HG03108 (cell line): Measurements from ENCODE around the gene CHST11.
A peak's percentile ranks its signal among the peaks of the same experiment; 100 is the strongest.

Experiments
- ATAC-seq: cut with Tn5 transposase; IDR thresholded peaks from one replicate; pipeline ENCODE4 v1.9.1; 2021; ENCODE audit warnings: moderate library complexity; ENCODE audit not compliant: unreplicated experiment

Gene CHST11

GRCh38 chr12:104622928-104623327, 166.2 kb downstream of the CHST11 start:
- ATAC-seq = no peak

GRCh38 chr12:104623883-104624282, 167.1 kb downstream of the CHST11 start:
- ATAC-seq = no peak

DNA sequence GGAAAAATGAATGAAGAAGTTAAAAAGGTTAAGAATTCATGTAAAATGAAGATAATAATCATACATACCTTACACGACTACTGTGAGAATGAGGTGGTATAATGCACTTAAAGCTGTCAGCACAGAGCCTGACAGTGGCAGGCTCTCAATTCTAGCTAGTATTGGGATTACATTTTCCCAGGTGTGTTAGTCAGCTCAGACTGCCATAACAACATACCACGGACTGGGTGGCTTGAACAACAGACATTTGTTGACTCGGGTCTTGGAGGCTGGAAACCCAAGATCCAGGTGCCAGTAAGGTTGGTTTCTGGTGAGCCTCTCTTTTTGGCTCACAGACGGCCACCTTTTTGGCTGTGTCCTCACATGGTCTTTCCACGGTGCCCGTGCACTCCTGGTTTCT, 167.8 kb downstream of the CHST11 start:
- ATAC-seq = no peak

GRCh38 chr12:104626069-104626837, 169.5 kb downstream of the CHST11 start:
- ATAC-seq = no peak

DNA sequence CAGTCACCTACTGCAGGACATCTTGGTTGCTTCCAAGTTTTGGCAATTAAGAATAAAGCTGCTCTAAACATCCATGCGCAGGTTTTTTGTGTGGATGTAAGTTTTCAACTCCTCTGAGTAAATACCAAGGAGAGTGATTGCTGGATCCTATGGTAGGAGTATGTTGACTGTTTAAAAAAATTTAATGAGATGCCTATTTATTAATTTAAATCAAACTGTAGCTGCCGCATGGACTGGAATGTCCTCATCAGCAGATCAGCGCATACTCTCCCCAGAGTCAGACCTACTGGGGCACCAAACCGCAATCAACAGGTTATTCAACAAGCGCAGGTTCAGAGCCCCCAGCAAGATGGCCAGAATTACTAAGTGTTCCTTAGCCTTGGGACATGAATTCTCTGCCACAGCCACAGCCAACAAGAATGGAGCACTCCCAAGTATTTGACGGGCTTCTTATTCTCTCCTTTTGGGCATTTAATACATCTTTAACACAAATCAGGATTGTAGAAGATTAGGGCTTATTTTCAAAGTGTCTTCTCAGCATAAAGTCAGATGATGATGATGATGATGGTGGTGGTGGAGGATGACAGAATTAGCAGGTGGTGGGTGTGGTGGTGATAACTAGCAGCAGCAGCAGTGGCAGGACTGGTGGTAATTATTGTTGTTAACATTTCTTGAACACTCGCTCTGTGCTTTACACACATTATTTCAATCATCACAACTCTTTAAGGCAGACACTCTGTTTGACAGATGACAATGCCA, 170.7 kb downstream of the CHST11 start:
- no peak for ATAC-seq

- no peak for ATAC-seq
Observed at GRCh38 chr12:104627990-104628830, 171.5 kb downstream of the CHST11 start.

DNA sequence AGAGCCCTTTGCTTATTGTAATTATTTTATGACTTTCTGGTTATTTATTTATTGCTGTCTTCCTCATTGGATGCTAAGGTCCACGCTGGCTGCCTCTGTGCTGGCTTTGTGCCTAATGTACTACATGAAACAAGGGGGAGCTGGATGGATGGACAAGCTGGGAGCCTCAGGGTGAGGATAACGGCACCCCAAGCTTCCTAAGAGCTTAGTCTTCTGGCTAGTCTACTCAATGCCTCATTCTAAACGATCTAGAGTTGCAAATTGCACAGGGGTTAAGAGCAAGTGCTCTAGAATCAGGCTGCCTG, 172.0 kb downstream of the CHST11 start:
- ATAC-seq = no peak

GRCh38 chr12:104630230-104630670, 173.5 kb downstream of the CHST11 start:
- ATAC-seq = no peak

DNA sequence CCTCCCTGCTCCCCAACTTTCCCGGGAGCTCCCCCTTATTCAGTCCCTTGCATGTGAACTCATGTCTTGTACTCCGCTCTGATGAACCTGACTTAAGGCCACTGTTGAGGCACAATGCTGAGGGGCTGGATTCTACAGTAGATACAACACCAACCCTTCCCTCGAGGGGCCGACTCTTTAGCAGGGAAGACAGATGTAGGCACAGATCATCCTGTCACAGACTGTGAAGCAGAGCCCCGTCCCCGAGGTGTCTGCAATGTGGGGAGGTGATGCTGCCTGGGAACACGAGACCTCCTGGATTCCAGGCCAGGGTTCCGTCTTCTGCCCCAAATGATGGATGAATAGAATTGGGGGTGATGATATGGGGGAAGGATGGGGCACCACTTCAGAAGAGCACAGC, 175.1 kb downstream of the CHST11 start:
- no peak for ATAC-seq

DNA sequence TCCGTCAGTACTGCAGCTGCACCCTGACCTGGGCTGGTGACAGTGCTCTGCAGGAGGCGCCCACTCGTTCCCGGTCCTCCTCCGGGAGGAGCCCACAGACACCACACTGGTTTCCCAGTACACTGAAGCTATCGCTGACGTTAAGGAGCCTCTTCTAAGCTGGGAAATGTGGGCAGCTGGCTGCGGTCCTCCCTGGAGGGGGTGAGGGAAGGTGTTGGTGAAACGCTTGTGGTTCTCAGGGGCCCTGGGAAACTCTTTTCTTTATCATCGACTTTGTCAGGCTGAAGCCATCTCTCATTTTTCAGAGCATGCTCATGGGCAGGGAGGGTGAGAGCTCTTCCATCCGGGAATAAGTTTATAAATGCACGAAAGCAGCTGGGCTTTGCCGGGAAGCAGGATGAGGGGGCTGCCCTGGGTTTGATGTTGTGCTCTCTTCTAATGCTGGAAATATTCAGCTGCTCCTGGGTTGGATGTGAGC, 176.0 kb downstream of the CHST11 start:
- ATAC-seq = no peak

- ATAC-seq = no peak
Observed at GRCh38 chr12:104634044-104634443, 177.3 kb downstream of the CHST11 start.

DNA sequence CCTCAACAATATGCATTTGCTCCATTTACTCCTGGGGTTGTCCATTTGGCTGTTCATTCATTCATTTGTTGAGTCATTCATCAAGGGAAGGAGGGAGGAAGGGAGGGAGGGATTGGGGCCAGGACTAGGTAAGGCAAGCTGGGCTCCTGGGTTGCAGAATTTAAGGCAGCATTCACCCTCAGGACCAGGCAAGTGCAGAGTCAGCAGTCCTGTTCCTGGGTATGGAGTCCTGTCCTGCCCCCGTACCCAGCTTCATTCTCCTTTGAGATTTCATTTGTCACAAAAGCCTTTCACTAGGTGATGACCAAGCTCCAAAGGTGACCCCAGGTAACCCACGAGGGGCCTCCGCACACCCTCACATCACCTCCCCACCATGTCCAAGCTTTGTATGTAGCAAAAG, 178.1 kb downstream of the CHST11 start:
- no peak for ATAC-seq

DNA sequence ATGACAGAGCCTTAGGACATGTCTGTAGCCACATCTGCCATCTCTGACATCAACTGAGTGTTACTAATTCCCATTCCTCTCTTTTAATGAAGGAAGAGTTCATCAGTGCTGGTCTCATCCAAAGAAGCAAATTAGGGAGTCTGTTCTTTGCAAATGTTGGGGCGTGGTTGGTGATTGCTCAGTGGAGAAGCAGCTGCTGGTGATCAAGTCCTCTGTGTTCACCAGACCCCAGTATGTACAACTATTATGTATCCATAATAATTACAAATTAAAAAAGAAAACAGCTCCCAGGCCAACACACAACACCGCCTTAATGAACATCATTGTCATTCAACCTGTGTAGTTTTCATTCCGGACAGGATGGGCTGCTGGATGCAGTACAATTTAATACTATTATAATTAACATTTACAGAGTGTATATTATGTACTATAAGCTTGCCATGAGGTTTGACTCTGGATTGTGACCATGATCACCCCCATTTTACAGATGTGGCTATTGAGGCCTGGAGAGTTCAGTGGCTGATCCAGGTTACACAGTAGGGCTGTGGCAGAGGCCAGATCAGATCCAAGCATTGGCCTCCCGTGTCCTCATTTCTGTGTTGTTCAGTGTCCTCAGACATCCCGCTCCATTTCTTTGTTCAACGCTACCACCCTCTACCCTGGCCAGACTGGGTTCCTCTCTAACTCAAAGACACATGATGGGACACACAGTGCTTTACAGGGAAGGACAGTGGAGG, 179.0 kb downstream of the CHST11 start:
- no peak for ATAC-seq

DNA sequence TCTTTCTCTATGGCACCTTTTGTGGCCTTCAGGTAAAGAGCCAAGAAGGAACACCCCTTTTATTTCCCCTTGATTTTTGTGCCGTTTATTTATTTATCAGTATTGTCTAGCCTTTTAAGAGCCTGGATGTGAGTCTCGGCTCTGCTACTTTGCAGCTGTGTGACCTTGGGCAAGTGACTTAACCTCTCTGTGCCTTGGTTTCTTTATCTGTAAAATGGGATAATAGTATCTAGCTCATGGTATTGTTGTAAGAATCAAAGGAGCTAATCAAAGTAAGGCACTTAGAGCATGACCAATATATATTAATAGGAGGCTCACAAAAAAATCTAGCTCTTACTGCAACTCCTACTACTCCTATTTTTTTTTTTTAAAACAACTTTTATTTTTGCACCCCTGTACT, 179.7 kb downstream of the CHST11 start:
- ATAC-seq = no peak

GRCh38 chr12:104637604-104638003, 180.9 kb downstream of the CHST11 start:
- ATAC-seq = no peak

GRCh38 chr12:104638218-104638850, 181.6 kb downstream of the CHST11 start:
- ATAC-seq = no peak

DNA sequence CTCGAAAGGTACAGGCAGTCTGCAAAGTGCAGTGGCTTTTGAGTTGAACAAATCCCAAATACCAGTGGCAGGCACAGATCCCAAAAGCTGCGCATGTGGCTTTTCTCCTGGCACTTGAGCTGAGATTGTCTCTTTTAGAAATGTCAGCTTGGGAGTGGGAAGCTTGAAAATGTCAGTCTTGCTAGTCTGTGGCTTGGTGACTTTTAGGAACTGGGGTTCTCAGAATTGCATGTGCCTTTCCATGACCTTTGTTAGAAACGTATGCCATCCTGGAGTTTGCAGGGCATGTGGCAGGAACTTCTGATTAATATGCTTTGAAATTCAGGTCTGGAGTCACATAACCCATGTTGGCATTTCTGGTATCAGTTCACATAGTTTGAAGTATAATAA, 182.1 kb downstream of the CHST11 start:
- ATAC-seq = no peak

- no peak for ATAC-seq
Observed at GRCh38 chr12:104640956-104641355, 184.2 kb downstream of the CHST11 start.

- peak; percentile 88 for ATAC-seq
Observed at GRCh38 chr12:104641862-104642261, 185.1 kb downstream of the CHST11 start.

DNA sequence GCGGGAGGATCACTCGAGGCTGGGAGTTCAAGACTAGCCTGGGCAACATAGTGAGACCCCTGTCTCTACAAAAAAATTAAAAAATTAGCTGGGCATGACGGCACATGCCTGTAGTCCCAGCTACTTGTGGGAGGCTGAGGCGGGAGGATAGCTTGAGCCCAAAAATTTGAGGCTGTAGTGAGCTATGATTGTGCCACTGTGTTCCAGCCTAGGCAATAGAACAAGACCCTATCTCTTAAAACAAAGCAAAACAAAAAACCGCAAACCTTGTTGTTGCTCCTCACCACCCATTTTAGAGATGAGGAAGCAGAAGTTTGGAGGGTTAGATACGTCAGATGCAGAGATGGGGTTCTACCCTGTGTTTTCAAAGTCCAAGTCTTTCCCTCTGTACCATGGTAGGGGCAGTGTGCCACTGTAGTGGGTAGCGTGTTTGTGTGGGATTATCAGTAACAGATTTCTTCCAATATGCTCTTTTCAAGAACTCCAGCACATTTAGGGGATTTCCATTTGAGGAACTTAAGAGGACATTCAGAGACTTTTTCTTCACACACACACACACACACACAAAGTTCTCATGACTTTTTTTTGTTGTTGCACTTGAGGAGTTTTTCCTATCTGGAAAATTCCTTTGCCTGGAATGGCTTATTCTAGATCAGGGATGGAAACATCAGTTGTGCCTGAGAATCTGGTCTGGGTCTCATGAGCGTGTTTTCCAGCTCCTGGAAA, 186.5 kb downstream of the CHST11 start:
- ATAC-seq = no peak
